Measurements from ENCODE around the gene PTPN11.

- TF ChIP-seq CTCF (IDR thresholded peaks at IDR 0.05) = no peak
- TF ChIP-seq POLR2A (IDR thresholded peaks at IDR 0.05) = no peak
Observed at GRCh38 chr12:112535017-112535416, 116.3 kb downstream of the PTPN11 start.

All from lower leg skin (tissue), 3 donors.